ENCODE data around the gene MRPS18B.

The MRPS18B gene

GRCh38 chr6:30610065-30610464 is 7.6 kb upstream of the MRPS18B start:
- H3K27me3 ChIP-seq (replicated peaks; ENCODE audit: control insufficient read depth, insufficient read depth, low read length): no peaks in the 10 kb centered on the region
- H3K36me3 ChIP-seq (ENCODE audit: control insufficient read depth, insufficient read depth, low read length, severe bottlenecking): peaks cover 43% of the 10 kb centered on the region

GRCh38 chr6:30611150-30611855 is 6.3 kb upstream of the MRPS18B start:
- Histone ChIP-seq H3K9me3 (ENCODE audit: control insufficient read depth, low read length) (no peaks in the 10 kb centered on the region), H3K4me3 (ENCODE audit: low read length) (no peak overlapping the region), H3K9ac (ENCODE audit: low read length) (no peak overlapping the region), H3K4me1 (ENCODE audit: control insufficient read depth, insufficient read depth, low read length) (peaks cover 59% of the 10 kb centered on the region), H3K27me3 (replicated peaks; ENCODE audit: control insufficient read depth, insufficient read depth, low read length) (no peaks in the 10 kb centered on the region), H3K36me3 (ENCODE audit: control insufficient read depth, insufficient read depth, low read length, severe bottlenecking) (peaks cover 40% of the 10 kb centered on the region)
- DNase-seq (ENCODE audit: low read depth): no peak

More at GRCh38 chr6:30610065-30610464, 7.6 kb upstream of the MRPS18B start:
- no peak for DNase-seq (ENCODE audit: low read depth)
- no peak overlapping the region for H3K9ac ChIP-seq (ENCODE audit: low read length)
- no peak overlapping the region for H3K4me3 ChIP-seq (ENCODE audit: low read length)
- H3K9me3 ChIP-seq (ENCODE audit: control insufficient read depth, low read length): no peaks in the 10 kb centered on the region
- H3K4me1 ChIP-seq (ENCODE audit: control insufficient read depth, insufficient read depth, low read length): peaks cover 59% of the 10 kb centered on the region

GRCh38 chr6:30611856-30612194 is 5.8 kb upstream of the MRPS18B start:
- H3K9me3 ChIP-seq (ENCODE audit: control insufficient read depth, low read length): no peaks in the 10 kb centered on the region
- peaks cover 54% of the 10 kb centered on the region for H3K4me1 ChIP-seq (ENCODE audit: control insufficient read depth, insufficient read depth, low read length)
- H3K9ac ChIP-seq (ENCODE audit: low read length): no peak overlapping the region
- no peak overlapping the region for H3K4me3 ChIP-seq (ENCODE audit: low read length)
- DNase-seq (ENCODE audit: low read depth): no peak
- peaks cover 40% of the 10 kb centered on the region for H3K36me3 ChIP-seq (ENCODE audit: control insufficient read depth, insufficient read depth, low read length, severe bottlenecking)
- H3K27me3 ChIP-seq (replicated peaks; ENCODE audit: control insufficient read depth, insufficient read depth, low read length): no peaks in the 10 kb centered on the region

GRCh38 chr6:30612213-30612612 is 5.4 kb upstream of the MRPS18B start:
- no peaks in the 10 kb centered on the region for H3K27me3 ChIP-seq (replicated peaks; ENCODE audit: control insufficient read depth, insufficient read depth, low read length)
- DNase-seq (ENCODE audit: low read depth): peak; percentile 65
- peaks cover 51% of the 10 kb centered on the region for H3K4me1 ChIP-seq (ENCODE audit: control insufficient read depth, insufficient read depth, low read length)
- H3K36me3 ChIP-seq (ENCODE audit: control insufficient read depth, insufficient read depth, low read length, severe bottlenecking): peaks cover 38% of the 10 kb centered on the region
- H3K9me3 ChIP-seq (ENCODE audit: control insufficient read depth, low read length): no peaks in the 10 kb centered on the region
- no peak overlapping the region for H3K9ac ChIP-seq (ENCODE audit: low read length)
- H3K4me3 ChIP-seq (ENCODE audit: low read length): no peak overlapping the region

GRCh38 chr6:30612687-30613248 is 4.9 kb upstream of the MRPS18B start:
- Histone ChIP-seq H3K4me1 (ENCODE audit: control insufficient read depth, insufficient read depth, low read length) (peaks cover 45% of the 10 kb centered on the region), H3K27me3 (replicated peaks; ENCODE audit: control insufficient read depth, insufficient read depth, low read length) (no peaks in the 10 kb centered on the region), H3K9me3 (ENCODE audit: control insufficient read depth, low read length) (no peaks in the 10 kb centered on the region), H3K9ac (ENCODE audit: low read length) (peak overlapping the region; percentile 98), H3K36me3 (ENCODE audit: control insufficient read depth, insufficient read depth, low read length, severe bottlenecking) (peaks cover 32% of the 10 kb centered on the region), H3K4me3 (ENCODE audit: low read length) (no peak overlapping the region)
- peak; percentile 69 for DNase-seq (ENCODE audit: low read depth)

GRCh38 chr6:30613251-30614043 is 4.2 kb upstream of the MRPS18B start:
- no peaks in the 10 kb centered on the region for H3K27me3 ChIP-seq (replicated peaks; ENCODE audit: control insufficient read depth, insufficient read depth, low read length)
- peak overlapping the region; percentile 87 for H3K4me3 ChIP-seq (ENCODE audit: low read length)
- no peaks in the 10 kb centered on the region for H3K9me3 ChIP-seq (ENCODE audit: control insufficient read depth, low read length)
- H3K36me3 ChIP-seq (ENCODE audit: control insufficient read depth, insufficient read depth, low read length, severe bottlenecking): peaks cover 27% of the 10 kb centered on the region
- H3K4me1 ChIP-seq (ENCODE audit: control insufficient read depth, insufficient read depth, low read length): peaks cover 46% of the 10 kb centered on the region
- peak; percentile 37 for DNase-seq (ENCODE audit: low read depth)
- peak overlapping the region; percentile 98 for H3K9ac ChIP-seq (ENCODE audit: low read length)

- Histone ChIP-seq H3K9ac (ENCODE audit: low read length) (peak overlapping the region; percentile 98), H3K27me3 (replicated peaks; ENCODE audit: control insufficient read depth, insufficient read depth, low read length) (no peaks in the 10 kb centered on the region), H3K4me3 (ENCODE audit: low read length) (peak overlapping the region; percentile 87), H3K36me3 (ENCODE audit: control insufficient read depth, insufficient read depth, low read length, severe bottlenecking) (peaks cover 20% of the 10 kb centered on the region), H3K4me1 (ENCODE audit: control insufficient read depth, insufficient read depth, low read length) (peaks cover 49% of the 10 kb centered on the region), H3K9me3 (ENCODE audit: control insufficient read depth, low read length) (no peaks in the 10 kb centered on the region)
- peak; percentile 44 for DNase-seq (ENCODE audit: low read depth)
Observed at GRCh38 chr6:30614044-30614842, 3.4 kb upstream of the MRPS18B start.

- DNase-seq (ENCODE audit: low read depth): peak; percentile 97
- peaks cover 43% of the 10 kb centered on the region for H3K4me1 ChIP-seq (ENCODE audit: control insufficient read depth, insufficient read depth, low read length)
- peaks cover 21% of the 10 kb centered on the region for H3K36me3 ChIP-seq (ENCODE audit: control insufficient read depth, insufficient read depth, low read length, severe bottlenecking)
- H3K9me3 ChIP-seq (ENCODE audit: control insufficient read depth, low read length): no peaks in the 10 kb centered on the region
- peak overlapping the region; percentile 98 for H3K9ac ChIP-seq (ENCODE audit: low read length)
- H3K27me3 ChIP-seq (replicated peaks; ENCODE audit: control insufficient read depth, insufficient read depth, low read length): no peaks in the 10 kb centered on the region
- H3K4me3 ChIP-seq (ENCODE audit: low read length): peak overlapping the region; percentile 87
Observed at GRCh38 chr6:30614843-30615218, 2.8 kb upstream of the MRPS18B start.

- Histone ChIP-seq H3K4me1 (ENCODE audit: control insufficient read depth, insufficient read depth, low read length) (peaks cover 40% of the 10 kb centered on the region), H3K36me3 (ENCODE audit: control insufficient read depth, insufficient read depth, low read length, severe bottlenecking) (peaks cover 24% of the 10 kb centered on the region), H3K9ac (ENCODE audit: low read length) (peak overlapping the region; percentile 98), H3K27me3 (replicated peaks; ENCODE audit: control insufficient read depth, insufficient read depth, low read length) (no peaks in the 10 kb centered on the region), H3K4me3 (ENCODE audit: low read length) (peak overlapping the region; percentile 87), H3K9me3 (ENCODE audit: control insufficient read depth, low read length) (no peaks in the 10 kb centered on the region)
- peak; percentile 83 for DNase-seq (ENCODE audit: low read depth)
Observed at GRCh38 chr6:30615219-30615957, 2.3 kb upstream of the MRPS18B start.

GRCh38 chr6:30615958-30616810 is 1.5 kb upstream of the MRPS18B start:
- DNase-seq (ENCODE audit: low read depth): peak; percentile 52
- H3K36me3 ChIP-seq (ENCODE audit: control insufficient read depth, insufficient read depth, low read length, severe bottlenecking): peaks cover 30% of the 10 kb centered on the region
- no peaks in the 10 kb centered on the region for H3K27me3 ChIP-seq (replicated peaks; ENCODE audit: control insufficient read depth, insufficient read depth, low read length)
- no peaks in the 10 kb centered on the region for H3K9me3 ChIP-seq (ENCODE audit: control insufficient read depth, low read length)
- peak overlapping the region; percentile 98 for H3K9ac ChIP-seq (ENCODE audit: low read length)
- peaks cover 40% of the 10 kb centered on the region for H3K4me1 ChIP-seq (ENCODE audit: control insufficient read depth, insufficient read depth, low read length)
- peak overlapping the region; percentile 87 for H3K4me3 ChIP-seq (ENCODE audit: low read length)
